Measurements from ENCODE around the gene CLTCL1. TPM values are rescaled to one million over a fixed set of nuclear protein-coding genes. Genes with fewer than 3 reads are reported as not detected.

The CLTCL1 gene
- total RNA-seq, 1 experiment from 2014 or later, result 7.9 TPM

DNA sequence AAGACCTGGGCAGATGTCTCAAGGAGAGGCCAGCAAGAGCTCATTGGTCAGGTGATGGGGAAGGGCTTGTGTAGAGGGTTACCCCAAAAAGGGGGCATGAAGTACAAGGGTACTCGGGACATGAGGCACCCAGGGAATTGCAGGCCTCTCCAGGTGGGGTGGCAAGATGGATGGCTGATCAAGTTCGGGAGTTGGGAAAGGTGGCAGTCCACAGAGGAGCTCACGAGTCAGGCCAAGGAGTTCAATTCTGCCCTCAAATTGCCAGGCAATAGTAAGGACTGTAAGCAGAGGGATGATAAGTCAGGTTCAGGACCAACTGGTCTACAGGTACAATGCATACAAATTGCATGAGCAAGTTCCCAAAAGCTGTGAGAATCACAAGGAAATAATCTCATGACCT lies 70.7 kb downstream of the CLTCL1 start:
- Mint-ChIP-seq H3K4me1 (ENCODE audit: low read depth, unreplicated experiment) (no peaks in the 10 kb centered on the region), H3K36me3 (ENCODE audit: insufficient read depth, unreplicated experiment) (no peaks in the 10 kb centered on the region), H3K9me3 (ENCODE audit: unreplicated experiment) (no peaks in the 10 kb centered on the region), H3K4me3 (ENCODE audit: unreplicated experiment) (no peak overlapping the region), H3K27me3 (ENCODE audit: insufficient read depth, unreplicated experiment) (no peaks in the 10 kb centered on the region), H3K27ac (ENCODE audit: unreplicated experiment) (no peak overlapping the region)
- Histone ChIP-seq H3K9me3 (no peaks in the 10 kb centered on the region), H3K36me3 (ENCODE audit: control insufficient read depth, insufficient read depth, low read length) (no peaks in the 10 kb centered on the region), H3K4me3 (ENCODE audit: low read depth, low read length) (no peak overlapping the region), H3K27me3 (replicated peaks; ENCODE audit: control insufficient read depth, insufficient read depth, low read length) (no peaks in the 10 kb centered on the region), H3K4me1 (no peaks in the 10 kb centered on the region)
- ChIA-PET POLR2A (no interaction called here), CTCF (interaction anchor here (0.6 kb wide), 1 partner anchor 71 kb away, joined by 3 read pairs; the partner anchor contains the start of gene CLTCL1)
- intact Hi-C loops (cut with micrococcal nuclease; ENCODE audit: unreplicated experiment), result no loop called here
- TF ChIP-seq, protein P1, sequence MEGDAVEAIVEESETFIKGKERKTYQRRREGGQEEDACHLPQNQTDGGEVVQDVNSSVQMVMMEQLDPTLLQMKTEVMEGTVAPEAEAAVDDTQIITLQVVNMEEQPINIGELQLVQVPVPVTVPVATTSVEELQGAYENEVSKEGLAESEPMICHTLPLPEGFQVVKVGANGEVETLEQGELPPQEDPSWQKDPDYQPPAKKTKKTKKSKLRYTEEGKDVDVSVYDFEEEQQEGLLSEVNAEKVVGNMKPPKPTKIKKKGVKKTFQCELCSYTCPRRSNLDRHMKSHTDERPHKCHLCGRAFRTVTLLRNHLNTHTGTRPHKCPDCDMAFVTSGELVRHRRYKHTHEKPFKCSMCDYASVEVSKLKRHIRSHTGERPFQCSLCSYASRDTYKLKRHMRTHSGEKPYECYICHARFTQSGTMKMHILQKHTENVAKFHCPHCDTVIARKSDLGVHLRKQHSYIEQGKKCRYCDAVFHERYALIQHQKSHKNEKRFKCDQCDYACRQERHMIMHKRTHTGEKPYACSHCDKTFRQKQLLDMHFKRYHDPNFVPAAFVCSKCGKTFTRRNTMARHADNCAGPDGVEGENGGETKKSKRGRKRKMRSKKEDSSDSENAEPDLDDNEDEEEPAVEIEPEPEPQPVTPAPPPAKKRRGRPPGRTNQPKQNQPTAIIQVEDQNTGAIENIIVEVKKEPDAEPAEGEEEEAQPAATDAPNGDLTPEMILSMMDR (IDR thresholded peaks at IDR 0.05; ENCODE audit: insufficient read depth in 1 of 2, low read depth in 1 of 2, low read length in 1 of 2, severe bottlenecking in 1 of 2, unreplicated experiment in 1 of 2), result no peak
- no TSS peak for BruUV-seq (replicated peaks)
- DNase-seq, result no peak

DNA sequence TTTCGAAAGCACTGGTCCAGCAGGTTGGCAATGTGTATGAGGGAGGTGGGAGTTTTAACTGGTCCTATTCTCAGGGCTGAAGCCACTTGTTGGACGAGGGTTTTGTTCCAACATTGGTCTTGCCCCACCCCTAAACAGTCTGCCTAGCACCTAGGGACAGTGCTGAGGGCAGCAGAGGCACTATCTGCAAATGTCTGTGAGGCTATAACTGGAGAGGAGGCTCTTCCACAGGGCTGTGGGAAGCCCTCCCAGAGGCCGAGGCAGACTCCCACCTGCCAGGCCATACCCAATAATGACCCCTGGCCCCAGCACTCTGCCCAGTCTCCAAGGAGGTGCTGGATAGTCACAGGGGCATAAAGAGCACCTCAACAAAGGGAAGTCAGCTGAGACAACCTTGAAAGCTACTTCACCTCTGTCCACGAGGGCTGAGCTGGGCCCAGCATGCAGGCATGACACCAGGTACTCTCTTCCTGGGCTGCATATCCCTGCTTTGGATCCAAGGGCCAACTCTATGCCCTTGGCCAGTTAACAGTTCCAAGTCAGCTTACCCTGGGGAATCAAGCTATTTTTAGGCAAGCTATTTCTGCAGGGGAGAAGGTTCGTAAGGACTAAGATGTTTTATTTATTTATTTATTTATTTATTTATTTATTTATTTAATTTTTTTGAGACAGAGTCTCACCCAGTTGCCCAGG lies 72.8 kb downstream of the CLTCL1 start:
- BruUV-seq (replicated peaks), result no TSS peak
- TF ChIP-seq, protein P1 (IDR thresholded peaks at IDR 0.05; ENCODE audit: insufficient read depth in 1 of 2, low read depth in 1 of 2, low read length in 1 of 2, severe bottlenecking in 1 of 2, unreplicated experiment in 1 of 2), result no peak
- H3K27me3 ChIP-seq (replicated peaks; ENCODE audit: control insufficient read depth, insufficient read depth, low read length), result no peaks in the 10 kb centered on the region
- no peaks in the 10 kb centered on the region for H3K9me3 Mint-ChIP-seq (ENCODE audit: unreplicated experiment)
- H3K9me3 ChIP-seq, result no peaks in the 10 kb centered on the region
- DNase-seq, result no peak
- no peaks in the 10 kb centered on the region for H3K36me3 ChIP-seq (ENCODE audit: control insufficient read depth, insufficient read depth, low read length)
- POLR2A ChIA-PET, result no interaction called here
- CTCF ChIA-PET, result no interaction called here
- no peak overlapping the region for H3K4me3 ChIP-seq (ENCODE audit: low read depth, low read length)
- H3K4me3 Mint-ChIP-seq (ENCODE audit: unreplicated experiment), result no peak overlapping the region
- H3K4me1 ChIP-seq, result no peaks in the 10 kb centered on the region
- intact Hi-C loops (cut with micrococcal nuclease; ENCODE audit: unreplicated experiment), result no loop called here
- H3K36me3 Mint-ChIP-seq (ENCODE audit: insufficient read depth, unreplicated experiment), result no peaks in the 10 kb centered on the region
- no peaks in the 10 kb centered on the region for H3K27me3 Mint-ChIP-seq (ENCODE audit: insufficient read depth, unreplicated experiment)
- H3K4me1 Mint-ChIP-seq (ENCODE audit: low read depth, unreplicated experiment), result no peaks in the 10 kb centered on the region
- H3K27ac Mint-ChIP-seq (ENCODE audit: unreplicated experiment), result no peak overlapping the region

DNA sequence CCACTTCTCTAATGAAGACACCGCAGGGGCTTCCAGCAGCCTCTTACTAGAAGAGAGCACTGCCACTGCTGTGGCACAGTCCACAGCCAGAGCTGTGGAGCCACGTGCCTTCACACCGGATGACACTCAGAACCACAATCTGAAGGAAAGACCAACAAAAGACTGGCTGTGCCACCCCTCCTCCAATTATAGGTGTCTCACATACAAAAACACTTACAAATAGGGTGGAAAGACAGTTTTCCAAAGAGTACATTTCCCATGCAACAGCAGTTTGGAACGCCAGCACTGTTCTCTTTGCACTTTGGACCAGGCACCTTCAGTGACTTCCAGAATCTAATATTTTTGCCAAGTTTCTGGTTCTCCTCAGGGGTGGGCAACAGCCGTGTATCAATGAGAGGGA lies 74.9 kb downstream of the CLTCL1 start:
- POLR2A ChIA-PET, result no interaction called here
- H3K4me3 Mint-ChIP-seq (ENCODE audit: unreplicated experiment), result no peak overlapping the region
- H3K36me3 ChIP-seq (ENCODE audit: control insufficient read depth, insufficient read depth, low read length), result no peaks in the 10 kb centered on the region

More for the DNA sequence above, 74.9 kb downstream of the CLTCL1 start:
- Histone ChIP-seq H3K27me3 (replicated peaks; ENCODE audit: control insufficient read depth, insufficient read depth, low read length) (no peaks in the 10 kb centered on the region), H3K4me3 (ENCODE audit: low read depth, low read length) (no peak overlapping the region), H3K9me3 (no peaks in the 10 kb centered on the region), H3K4me1 (no peaks in the 10 kb centered on the region)
- no peaks in the 10 kb centered on the region for H3K36me3 Mint-ChIP-seq (ENCODE audit: insufficient read depth, unreplicated experiment)
- H3K9me3 Mint-ChIP-seq (ENCODE audit: unreplicated experiment), result no peaks in the 10 kb centered on the region
- no peaks in the 10 kb centered on the region for H3K27me3 Mint-ChIP-seq (ENCODE audit: insufficient read depth, unreplicated experiment)
- no peak for DNase-seq
- no TSS peak for BruUV-seq (replicated peaks)
- CTCF ChIA-PET, result no interaction called here
- no peak overlapping the region for H3K27ac Mint-ChIP-seq (ENCODE audit: unreplicated experiment)
- no peaks in the 10 kb centered on the region for H3K4me1 Mint-ChIP-seq (ENCODE audit: low read depth, unreplicated experiment)
- intact Hi-C loops (cut with micrococcal nuclease; ENCODE audit: unreplicated experiment), result no loop called here
- TF ChIP-seq, protein P1 (IDR thresholded peaks at IDR 0.05; ENCODE audit: insufficient read depth in 1 of 2, low read depth in 1 of 2, low read length in 1 of 2, severe bottlenecking in 1 of 2, unreplicated experiment in 1 of 2), result no peak

Data from Caco-2 (cell line).